B cell (primary cell): ENCODE results near the gene GEMIN5. TPM values are rescaled to one million over a fixed set of nuclear protein-coding genes. Genes with fewer than 3 reads are reported as not detected.

Experiments
- ATAC-seq: fragments of 200-7000 bp; cut with Tn5 transposase; one replicate; pipeline ENCODE4 v1.10.0; 2021; ENCODE audit warnings: low read depth, mild to moderate bottlenecking, moderate number of reproducible peaks, moderate library complexity
- CTCF ChIA-PET: fragments of 350-600 bp; sonication (Branson Sonifier 250); formaldehyde crosslinking; loops from one replicate; lab custom pipeline; 2021; ENCODE audit warnings: antibody characterized with exemption, inconsistent platforms; lab: Charles Lee
- POLR2A ChIA-PET: fragments of 350-600 bp; sonication (Branson Sonifier 250); formaldehyde crosslinking; loops from one replicate; lab custom pipeline; 2021; ENCODE audit warnings: antibody characterized with exemption; lab: Charles Lee
- DNase-seq: peaks from one replicate; pipeline ENCODE4 v3.0.0; 2013
- H2AFZ ChIP-seq: 2 replicates; pipeline ENCODE4 v1.6.1; 2012; ENCODE audit warnings: mild to moderate bottlenecking, low read depth, low read length; ENCODE audit not compliant: insufficient read depth, poor library complexity, severe bottlenecking
- H3K27ac ChIP-seq, 2 donors: 1 replicate in 1 of 2; 2 replicates in 1 of 2; pipeline ENCODE4 v1.5.1; 2012 to 2013; ENCODE audit warnings: low read length in 2 of 2, mild to moderate bottlenecking in 2 of 2, moderate library complexity in 1 of 2
- H3K27me3 ChIP-seq, 4 experiments: fragments of 200-600 bp in 1 of 4; sonication (generic) in 1 of 4; replicated peaks in 1 of 4; 1 replicate in 2 of 4; 2 replicates in 2 of 4; pipeline versions ENCODE4 v1.6.1 to v1.7.0; 2013 to 2016; ENCODE audit warnings: low read length in 3 of 4, mild to moderate bottlenecking in 2 of 4, mixed read lengths in 1 of 4, moderate library complexity in 1 of 4; ENCODE audit not compliant: insufficient read depth in 4 of 4, control insufficient read depth in 3 of 4; ENCODE audit errors: control extremely low read depth in 1 of 4
- H3K36me3 ChIP-seq, 2 experiments: replicated peaks in 1 of 2; 1 replicate in 1 of 2; 2 replicates in 1 of 2; pipeline versions ENCODE4 v1.6.1 to v1.7.1; 2013; ENCODE audit warnings: low read length in 1 of 2; ENCODE audit not compliant: insufficient read depth in 2 of 2, control insufficient read depth in 1 of 2; ENCODE audit errors: control extremely low read depth in 1 of 2, extremely low read depth in 1 of 2
- H3K4me1 ChIP-seq, 2 donors: fragments of 200-600 bp in 1 of 2; sonication (generic) in 1 of 2; 1 replicate in 1 of 2; 2 replicates in 1 of 2; pipeline versions ENCODE4 v1.5.1 to v1.6.1; 2013 to 2017; ENCODE audit warnings: low read length in 2 of 2; ENCODE audit not compliant: control insufficient read depth in 2 of 2, insufficient read depth in 2 of 2
- H3K4me2 ChIP-seq: replicated peaks from 2 replicates; pipeline ENCODE3; 2012; ENCODE audit warnings: mild to moderate bottlenecking, low read depth, low read length; ENCODE audit not compliant: poor library complexity, severe bottlenecking
- H3K4me3 ChIP-seq, 5 experiments: fragments of 200-600 bp in 1 of 5; sonication (generic) in 1 of 5; 1 replicate in 3 of 5; 2 replicates in 2 of 5; pipeline versions ENCODE4 v1.5.1 to v1.7.0; 2011 to 2016; ENCODE audit warnings: low read length in 4 of 5, mild to moderate bottlenecking in 4 of 5, low read depth in 2 of 5, control low read depth in 1 of 5, moderate library complexity in 1 of 5; ENCODE audit not compliant: insufficient read depth in 1 of 5; ENCODE audit errors: control extremely low read depth in 1 of 5, extremely low read depth in 1 of 5
- H3K79me2 ChIP-seq: fragments of 200-600 bp; sonication (generic); one replicate; pipeline ENCODE4 v1.6.0; 2016; ENCODE audit warnings: low read length; ENCODE audit not compliant: control insufficient read depth, insufficient read depth
- H3K9ac ChIP-seq: fragments of 200-600 bp; sonication (generic); 2 replicates; pipeline ENCODE4 v1.6.1; 2017; ENCODE audit warnings: mild to moderate bottlenecking, low read length, moderate library complexity
- H3K9me3 ChIP-seq, 3 donors: one replicate each; pipeline versions ENCODE4 v1.6.1 to v1.7.1; 2013; ENCODE audit warnings: low read length in 2 of 3; ENCODE audit not compliant: control insufficient read depth in 2 of 3, insufficient read depth in 1 of 3; ENCODE audit errors: control extremely low read depth in 1 of 3
- H4K20me1 ChIP-seq: 2 replicates; pipeline ENCODE4 v1.6.0; 2012; ENCODE audit warnings: mild to moderate bottlenecking, low read length; ENCODE audit not compliant: insufficient read depth, control insufficient read depth, poor library complexity, severe bottlenecking
- H3K27ac Mint-ChIP-seq: one replicate; pipeline ENCODE4 v1.8.0; 2021; ENCODE audit warnings: mixed read lengths
- H3K27me3 Mint-ChIP-seq: one replicate; pipeline ENCODE4 v1.8.0; 2021; ENCODE audit warnings: mixed read lengths
- H3K4me1 Mint-ChIP-seq: one replicate; pipeline ENCODE4 v1.8.0; 2021; ENCODE audit warnings: mixed read lengths
- H3K4me3 Mint-ChIP-seq: one replicate; pipeline ENCODE4 v1.8.0; 2021; ENCODE audit warnings: mixed read lengths
- H3K9me3 Mint-ChIP-seq: one replicate; pipeline ENCODE4 v1.8.0; 2022; ENCODE audit warnings: mixed read lengths; ENCODE audit not compliant: insufficient read depth
- EZH2 ChIP-seq: IDR thresholded peaks from 2 replicates; pipeline ENCODE4 v1.6.1; 2012; ENCODE audit warnings: borderline replicate concordance, low read depth, mild to moderate bottlenecking, moderate library complexity, low read length; ENCODE audit not compliant: insufficient read depth, poor library complexity, severe bottlenecking
- WGBS: methylation state at CpG from one replicate; pipeline ENCODE4 v1.1.5; 2013; ENCODE audit warnings: missing lambda C conversion rate; ENCODE audit not compliant: insufficient coverage; 5-methylcytosine and 5-hydroxymethylcytosine counted together
- intact Hi-C: fragments of 100-400 bp; cut with micrococcal nuclease; formaldehyde crosslinking; loops from one replicate; pipeline ENCODE4 v1.10.0; 2022
- polyA plus RNA-seq: library from polyadenylated mRNA; depleted of rRNA; stranded (reverse); fragments of >200 nt; gene quantifications from 2 replicates; pipeline ENCODE4 v1.2.3, GENCODE V29; 2012
- total RNA-seq, 2 donors: library from RNA; stranded (reverse); fragments of 120-200 nt in 1 of 2; gene quantifications; 1 replicate in 1 of 2; 2 replicates in 1 of 2; pipeline versions ENCODE4 v1.2.3 to v1.2.4, GENCODE V29; 2013 to 2022
- TF ChIP-seq, protein P1 (sequence below): fragments of 200-600 bp; IDR thresholded peaks from one replicate; pipeline ENCODE4 v1.8.0; 2022; ENCODE audit warnings: antibody characterized with exemption, mild to moderate bottlenecking

The GEMIN5 gene
- total and polyA plus RNA-seq, 2 donors (not counting 1 experiment from before 2014, with no cell fraction given), result 3.6 to 15.5 TPM

DNA sequence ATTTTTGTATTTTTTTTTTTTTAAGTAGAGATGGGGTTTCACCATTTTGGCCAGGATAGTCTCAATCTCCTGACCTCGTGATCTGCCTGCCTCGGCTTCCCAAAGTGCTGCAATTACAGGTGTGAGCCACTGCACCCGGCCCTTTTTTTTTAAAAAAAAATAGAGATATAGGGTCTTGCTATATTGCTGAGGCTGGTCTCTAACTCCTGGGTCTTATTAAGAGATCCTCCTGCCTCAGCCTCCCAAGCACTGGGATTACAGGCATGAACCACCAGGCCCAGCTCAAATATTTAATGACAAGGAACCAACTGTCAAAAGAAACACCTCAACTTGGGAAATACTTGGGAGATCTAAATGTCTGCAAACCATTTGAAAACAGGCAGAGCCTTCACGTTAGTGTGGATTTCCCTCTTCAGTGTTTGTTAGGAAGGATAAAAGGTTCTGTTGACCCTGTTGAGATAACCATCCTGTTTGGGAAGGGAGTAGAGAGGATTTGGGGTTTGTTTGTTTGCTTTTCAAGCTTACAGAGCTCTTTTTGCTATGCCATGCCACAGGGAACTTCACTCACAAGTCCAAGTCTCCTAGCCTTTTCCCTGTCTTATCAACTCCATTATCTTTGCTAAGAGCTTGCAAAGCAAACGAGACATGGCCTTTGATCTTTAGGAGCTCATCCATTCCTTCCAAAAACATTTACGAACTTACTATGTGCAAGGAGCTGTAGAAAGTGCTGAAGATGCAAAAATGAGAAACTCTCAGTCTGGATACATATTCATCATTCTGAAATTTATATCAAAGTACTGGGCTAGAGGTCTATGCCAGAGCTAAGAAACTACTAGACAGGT lies 95.1 kb downstream of the GEMIN5 start:
- no peak overlapping the region for H2AFZ ChIP-seq
- Mint-ChIP-seq H3K27ac (no peak overlapping the region), H3K4me3 (no peak overlapping the region), H3K9me3 (no peaks in the 10 kb centered on the region), H3K27me3 (no peaks in the 10 kb centered on the region), H3K4me1 (no peaks in the 10 kb centered on the region)
- H3K4me2 ChIP-seq, result no peak overlapping the region
- ChIA-PET CTCF (interaction anchor here (0.6 to 0.7 kb wide), 2 partner anchors 12 to 1029 kb away, joined by 4 read pairs; no protein-coding TSS in a partner anchor), POLR2A (interaction anchor here (0.6 kb wide), 1 partner anchor 10 kb away, joined by 7 read pairs; no protein-coding TSS in a partner anchor)
- H3K4me3 ChIP-seq, result no peak overlapping the region
- H3K27me3 ChIP-seq, result no peaks in the 10 kb centered on the region
- H3K9ac ChIP-seq, result no peak overlapping the region
- DNase-seq (no peak), ATAC-seq (no peak)
- no peaks in the 10 kb centered on the region for H3K79me2 ChIP-seq
- intact Hi-C loops, result no loop called here
- H4K20me1 ChIP-seq, result no peaks in the 10 kb centered on the region
- H3K4me1 ChIP-seq, result no peaks in the 10 kb centered on the region
- TF ChIP-seq, protein P1, sequence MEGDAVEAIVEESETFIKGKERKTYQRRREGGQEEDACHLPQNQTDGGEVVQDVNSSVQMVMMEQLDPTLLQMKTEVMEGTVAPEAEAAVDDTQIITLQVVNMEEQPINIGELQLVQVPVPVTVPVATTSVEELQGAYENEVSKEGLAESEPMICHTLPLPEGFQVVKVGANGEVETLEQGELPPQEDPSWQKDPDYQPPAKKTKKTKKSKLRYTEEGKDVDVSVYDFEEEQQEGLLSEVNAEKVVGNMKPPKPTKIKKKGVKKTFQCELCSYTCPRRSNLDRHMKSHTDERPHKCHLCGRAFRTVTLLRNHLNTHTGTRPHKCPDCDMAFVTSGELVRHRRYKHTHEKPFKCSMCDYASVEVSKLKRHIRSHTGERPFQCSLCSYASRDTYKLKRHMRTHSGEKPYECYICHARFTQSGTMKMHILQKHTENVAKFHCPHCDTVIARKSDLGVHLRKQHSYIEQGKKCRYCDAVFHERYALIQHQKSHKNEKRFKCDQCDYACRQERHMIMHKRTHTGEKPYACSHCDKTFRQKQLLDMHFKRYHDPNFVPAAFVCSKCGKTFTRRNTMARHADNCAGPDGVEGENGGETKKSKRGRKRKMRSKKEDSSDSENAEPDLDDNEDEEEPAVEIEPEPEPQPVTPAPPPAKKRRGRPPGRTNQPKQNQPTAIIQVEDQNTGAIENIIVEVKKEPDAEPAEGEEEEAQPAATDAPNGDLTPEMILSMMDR, result no peak
- no peak for TF ChIP-seq EZH2
- no peaks in the 10 kb centered on the region for H3K9me3 ChIP-seq
- no peaks in the 10 kb centered on the region for H3K36me3 ChIP-seq
- 93% methylated on average over 3 of the region's 6 CpGs for WGBS
- H3K27ac ChIP-seq, result no peak overlapping the region

DNA sequence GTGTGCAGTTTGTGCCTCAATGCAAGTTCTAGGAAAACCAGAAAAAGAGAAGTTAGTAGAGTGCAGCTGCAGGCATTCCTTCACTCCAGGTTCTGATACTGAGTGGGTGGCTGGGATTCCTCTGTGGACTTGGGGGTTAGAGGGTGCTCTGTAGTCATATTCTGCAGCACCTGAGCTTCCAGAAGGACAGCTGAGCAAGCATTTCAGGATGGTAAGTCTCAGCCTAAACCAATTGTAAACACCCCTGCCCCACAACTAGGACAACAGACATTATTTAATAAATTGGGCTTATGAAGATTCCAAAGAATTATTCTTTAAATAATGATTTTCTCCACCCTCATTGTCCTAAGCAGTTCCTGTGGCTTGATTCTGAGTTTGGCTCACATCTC lies 96.7 kb downstream of the GEMIN5 start:
- H3K4me2 ChIP-seq, result no peak overlapping the region
- no peak overlapping the region for H2AFZ ChIP-seq
- ChIA-PET POLR2A (no interaction called here), CTCF (no interaction called here)
- no peak for DNase-seq
- intact Hi-C loops, result no loop called here
- no peaks in the 10 kb centered on the region for H3K27me3 ChIP-seq
- no peaks in the 10 kb centered on the region for H3K4me1 ChIP-seq
- Mint-ChIP-seq H3K27ac (no peak overlapping the region), H3K27me3 (no peaks in the 10 kb centered on the region), H3K4me1 (no peaks in the 10 kb centered on the region), H3K9me3 (no peaks in the 10 kb centered on the region), H3K4me3 (no peak overlapping the region)
- H3K79me2 ChIP-seq, result no peaks in the 10 kb centered on the region
- no peak overlapping the region for H3K4me3 ChIP-seq
- H3K27ac ChIP-seq, result no peak overlapping the region
- no peaks in the 10 kb centered on the region for H4K20me1 ChIP-seq
- ATAC-seq, result no peak
- no peak for TF ChIP-seq EZH2
- TF ChIP-seq, protein P1, result no peak
- no peaks in the 10 kb centered on the region for H3K9me3 ChIP-seq
- H3K36me3 ChIP-seq, result no peaks in the 10 kb centered on the region
- H3K9ac ChIP-seq, result no peak overlapping the region
